ENCODE results near the gene NRTN. TPM values are rescaled to one million over a fixed set of nuclear protein-coding genes. Genes with fewer than 3 reads are reported as not detected.

NRTN gene
- total RNA-seq, 1 donor from 2014 or later: not detected

DNA sequence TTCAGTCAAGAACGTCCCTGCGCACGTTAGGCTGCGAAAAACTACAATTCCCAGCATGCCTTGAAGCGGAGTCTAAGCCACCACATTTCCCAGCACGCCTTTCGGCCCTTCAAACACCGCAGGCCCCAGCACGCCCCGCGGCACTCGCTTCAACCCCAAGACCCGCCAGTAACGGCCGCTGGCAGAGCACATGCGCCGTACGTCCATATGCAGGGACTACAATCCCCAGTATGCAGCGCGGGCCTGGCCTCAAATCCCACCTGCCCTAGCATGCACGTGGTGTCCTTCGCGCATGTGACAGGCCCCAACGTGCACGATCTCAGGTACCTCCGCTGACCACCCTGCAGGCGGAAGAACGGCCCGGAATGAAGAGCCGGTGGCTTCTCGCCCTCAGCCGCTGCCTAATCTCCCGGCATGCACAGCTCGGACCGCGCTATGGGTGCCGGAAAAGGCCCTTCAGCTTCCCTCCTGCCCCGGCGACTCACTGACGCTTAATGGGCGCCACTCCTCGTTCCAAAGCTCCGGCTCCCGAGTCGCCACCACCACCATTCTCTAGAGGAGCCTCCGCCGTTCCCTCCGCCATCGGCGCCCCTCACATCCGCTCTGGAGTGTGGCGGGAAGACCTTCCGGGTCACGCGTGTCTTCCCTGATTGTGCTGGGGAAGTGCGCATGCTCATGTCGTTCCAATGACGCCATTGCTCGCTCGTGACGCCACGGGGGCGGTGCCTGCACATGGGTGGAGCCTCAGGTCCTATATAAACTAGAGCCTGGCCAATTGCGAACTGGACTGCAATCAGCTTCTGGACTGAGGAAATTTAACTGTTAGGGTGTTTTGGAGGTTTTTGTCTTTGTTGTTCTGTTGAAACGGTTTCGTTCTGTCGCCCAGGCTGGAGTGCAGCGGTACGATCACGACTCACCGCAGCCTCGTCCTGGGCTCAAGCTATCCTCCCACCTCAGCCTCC is 14.0 kb upstream of the NRTN start, which contains the start of gene DUS3L:
TSS of gene DUS3L (minus strand) at position 605 of the 962 bp plus-strand sequence. CDS start at position 583, 22 bp downstream.
- peak; percentile 95 for DNase-seq

DNA sequence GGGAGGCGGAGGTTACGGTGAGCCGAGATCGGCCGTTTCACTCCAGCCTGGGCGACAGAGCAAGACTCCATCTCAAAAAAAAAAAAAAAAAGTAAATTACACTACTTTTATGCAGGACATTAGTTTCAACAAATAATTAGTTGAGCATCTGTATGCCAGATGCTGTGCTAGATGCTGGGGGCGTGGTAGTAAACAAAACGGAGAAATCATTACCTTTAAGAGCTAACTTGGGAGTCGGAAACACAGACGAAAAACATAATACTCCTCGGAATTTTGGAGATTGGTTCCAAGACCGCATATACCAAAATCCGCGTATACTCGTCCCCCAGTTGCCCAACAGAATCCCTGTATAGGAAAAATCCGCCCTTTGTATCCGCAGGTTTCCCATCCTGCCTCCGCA is 12.6 kb upstream of the NRTN start:
- DNase-seq: no peak

- DNase-seq: no peak
Observed at GRCh38 chr19:5793188-5793587, 11.7 kb upstream of the NRTN start.

- no peak for DNase-seq
Observed at GRCh38 chr19:5795382-5795919, 9.4 kb upstream of the NRTN start.

- no peak for DNase-seq
Observed at GRCh38 chr19:5798244-5798643, 6.6 kb upstream of the NRTN start.

DNA sequence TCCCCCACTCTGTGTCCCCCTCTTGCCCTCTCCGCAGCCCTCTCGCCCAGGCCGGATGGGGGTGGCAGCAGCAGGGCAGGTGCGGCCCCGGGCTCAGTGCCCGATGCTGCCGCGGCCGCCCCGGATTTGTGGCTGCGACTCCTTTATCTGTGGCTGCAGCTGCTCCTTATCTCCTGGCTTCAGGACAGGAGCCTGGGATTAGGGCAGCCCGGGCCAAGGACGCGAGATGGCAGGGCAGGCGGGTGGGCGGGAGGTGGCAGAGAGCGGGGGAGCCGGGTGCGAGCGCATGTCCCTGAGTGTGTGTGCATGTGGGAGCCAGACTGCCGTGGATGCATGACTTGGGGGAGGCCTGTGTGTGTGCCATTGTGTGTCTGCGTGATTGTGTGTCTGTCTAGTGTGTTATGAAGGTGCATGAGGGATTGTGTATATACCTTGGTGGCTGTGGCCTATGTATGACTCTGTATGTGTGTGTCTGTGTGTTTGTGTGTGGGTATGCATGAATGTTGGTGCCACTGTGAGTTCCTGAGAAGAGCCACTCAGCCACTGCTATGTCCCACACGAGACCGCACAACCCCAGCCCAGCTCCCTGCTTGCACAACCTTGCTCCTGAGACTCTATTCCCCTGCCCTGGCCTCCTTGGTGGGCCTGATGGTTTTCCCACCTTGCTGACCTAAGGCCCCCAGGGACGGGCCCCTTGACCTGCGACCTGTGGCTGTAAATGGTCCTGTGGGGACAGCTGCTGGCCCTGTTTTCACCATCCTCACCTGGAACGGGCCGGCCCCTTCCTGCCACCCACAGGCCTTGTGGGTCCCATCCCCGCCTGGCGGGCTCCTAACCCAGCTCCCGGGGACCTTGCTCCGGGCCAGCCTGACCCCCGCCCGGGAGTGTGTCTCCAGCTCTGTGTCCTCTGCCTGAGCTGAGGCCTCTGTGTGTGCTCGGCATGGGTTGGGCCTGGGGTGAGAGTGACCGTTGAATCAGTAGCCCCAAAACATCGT is 5.3 kb upstream of the NRTN start:
- no peak for DNase-seq

GRCh38 chr19:5800361-5801270 is 4.3 kb upstream of the NRTN start:
- no peak for DNase-seq

GRCh38 chr19:5801796-5802619 is 2.9 kb upstream of the NRTN start:
- DNase-seq: no peak

DNA sequence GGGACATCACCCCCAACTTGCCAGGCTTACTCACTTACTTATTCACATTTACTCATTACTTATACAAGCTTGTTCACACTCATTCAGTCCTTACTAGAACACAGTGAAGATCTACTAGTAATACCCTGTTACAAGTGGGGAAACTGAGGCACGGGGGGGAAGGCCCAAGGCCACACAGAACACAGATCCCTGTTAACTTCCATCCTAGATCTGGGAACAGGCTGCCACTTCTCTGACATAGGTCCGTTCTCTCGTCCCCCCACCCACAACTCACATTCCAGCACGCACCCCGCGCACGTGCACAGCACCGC is 1.5 kb upstream of the NRTN start:
- no peak for DNase-seq

GRCh38 chr19:5803752-5804515 is 933 bp upstream of the NRTN start:
- no peak for DNase-seq

GRCh38 chr19:5805462-5806132 is 730 bp downstream of the NRTN start:
- no peak for DNase-seq

- no peak for DNase-seq
Observed at GRCh38 chr19:5806133-5806489, 1.2 kb downstream of the NRTN start.

DNA sequence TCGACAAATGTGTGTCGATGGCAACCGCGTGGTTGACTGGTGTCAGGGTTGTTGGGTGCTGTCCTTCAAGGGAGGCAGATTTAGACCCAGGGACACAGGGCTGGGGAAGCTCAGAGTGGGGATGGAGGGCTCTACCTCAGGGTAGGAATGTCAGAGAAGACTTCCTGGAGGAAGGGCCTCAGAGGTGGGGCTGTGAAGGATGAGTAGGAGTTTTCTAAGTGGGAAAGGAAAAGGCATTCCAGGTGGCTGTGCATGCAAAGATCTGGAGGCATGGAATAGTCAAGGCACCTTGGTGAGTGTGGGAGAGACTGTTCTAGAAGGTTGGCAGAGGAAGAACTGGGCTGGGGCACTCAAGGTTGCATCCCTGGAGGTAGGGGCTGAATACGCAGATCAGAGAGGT is 2.0 kb downstream of the NRTN start:
- no peak for DNase-seq

GRCh38 chr19:5808120-5808816 is 3.4 kb downstream of the NRTN start:
- DNase-seq: no peak

DNA sequence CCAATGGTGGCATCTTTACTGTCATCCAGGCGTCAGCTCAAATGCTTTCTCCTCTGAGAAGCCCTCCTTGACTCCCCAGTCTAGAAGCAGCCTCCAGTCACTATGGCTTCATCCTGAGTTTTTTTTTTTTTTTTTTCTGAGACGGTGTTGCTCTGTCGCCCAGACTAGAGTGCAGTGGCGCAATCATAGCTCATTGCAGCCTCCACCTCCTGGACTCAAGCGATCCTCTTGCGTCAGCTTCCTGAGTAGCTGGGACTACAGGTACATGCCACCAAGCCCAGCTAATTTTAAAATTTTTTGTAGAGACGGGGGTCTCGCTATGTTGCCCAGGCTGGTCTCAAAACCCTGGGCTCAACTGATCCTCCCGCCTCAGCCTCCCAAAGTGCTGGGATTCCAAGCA is 4.2 kb downstream of the NRTN start:
- no peak for DNase-seq

DNA sequence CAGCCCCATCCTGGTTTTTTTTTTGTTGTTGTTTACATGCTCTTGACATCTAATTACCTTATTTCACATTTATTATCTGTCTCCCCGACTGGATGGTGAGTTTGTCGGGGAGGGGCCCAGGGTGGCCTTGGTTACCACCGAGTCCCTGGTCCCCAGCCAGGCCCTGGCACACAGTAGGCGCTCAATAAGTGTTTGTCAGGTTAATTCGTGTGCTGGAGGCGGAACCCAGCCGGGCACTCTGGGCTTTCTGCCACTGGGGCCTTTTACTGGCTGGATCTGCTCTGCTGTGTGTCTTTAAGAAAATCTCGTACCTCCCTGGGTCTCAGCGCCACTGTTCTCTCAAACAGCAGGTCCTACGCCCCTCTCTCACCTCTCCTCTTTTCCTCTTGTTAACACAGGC is 4.6 kb downstream of the NRTN start:
- DNase-seq: no peak

DNA sequence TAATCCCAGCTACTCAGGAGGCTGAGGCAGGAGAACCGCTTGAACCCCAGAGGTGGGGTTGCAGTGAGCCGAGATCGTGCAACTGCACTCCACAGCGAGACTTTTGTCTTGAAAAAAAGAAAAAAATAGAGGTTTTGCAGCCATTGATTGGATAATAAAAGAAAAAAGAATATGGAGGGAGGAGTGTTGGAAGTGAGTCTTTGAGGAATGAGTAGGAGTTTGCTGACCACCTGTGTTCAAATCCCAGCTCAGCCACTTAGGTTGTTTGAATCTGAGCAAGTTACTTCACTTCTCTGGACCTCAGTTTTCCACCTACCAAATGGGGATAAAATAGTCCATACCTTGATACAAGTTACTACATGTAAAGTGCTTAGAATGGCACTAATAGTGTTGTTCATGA is 6.2 kb downstream of the NRTN start:
- DNase-seq: no peak

DNA sequence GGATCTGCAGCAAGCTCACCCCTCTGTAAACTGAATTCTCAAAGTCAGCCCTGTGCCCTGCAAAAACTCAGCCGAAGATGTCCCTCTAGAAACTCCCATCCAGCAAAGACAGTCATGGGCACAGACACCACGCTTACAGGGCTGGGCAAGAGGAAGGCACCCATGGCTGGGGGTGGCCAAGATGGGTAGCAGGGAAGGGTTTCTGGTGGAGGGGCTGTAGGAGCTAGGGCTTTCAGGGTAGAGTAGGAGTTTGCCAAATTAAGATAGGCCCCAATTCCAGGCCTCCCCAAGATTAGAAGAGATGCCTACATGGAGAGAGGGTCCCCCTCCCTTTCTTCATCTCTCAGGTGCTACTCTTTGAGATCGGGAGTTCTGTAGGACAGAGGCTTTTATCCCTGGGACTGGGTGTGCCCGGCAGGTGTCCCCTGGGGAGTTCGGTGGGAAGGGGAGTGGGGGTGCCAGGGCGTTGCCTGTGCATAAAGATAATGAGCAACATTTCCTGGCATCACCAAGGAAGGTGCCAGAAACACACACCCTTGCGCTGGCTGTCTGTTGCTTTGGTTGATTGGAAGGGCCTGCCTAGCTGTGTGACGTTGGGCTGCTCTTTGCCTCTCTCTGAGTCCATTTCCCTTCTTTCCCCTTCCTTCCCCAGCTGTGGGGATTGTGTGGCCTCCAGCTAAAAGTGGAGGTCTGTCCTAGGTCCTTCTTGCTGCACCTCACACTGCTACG is 9.4 kb downstream of the NRTN start:
- no peak for DNase-seq
